Liver (tissue), 3 donors: ENCODE measurements around the gene FBXW11.

Source experiments
- CTCF ChIP-seq: fragments of 150-350 bp; IDR thresholded peaks from 2 replicates; pipeline ENCODE4 v1.5.1; 2017; ENCODE audit warnings: improper control_type of control experiment, low read depth, low read length; ENCODE audit not compliant: missing input control
- SP1 ChIP-seq: IDR thresholded peaks from 2 replicates; pipeline ENCODE4 v1.6.1; 2018; ENCODE audit warnings: antibody characterized with exemption, mild to moderate bottlenecking
- ZBTB33 ChIP-seq: IDR thresholded peaks from 2 replicates; pipeline ENCODE4 v1.6.1; 2016; ENCODE audit warnings: antibody characterized with exemption
- donor health status: healthy.
- donor health status: healthy.

- TF ChIP-seq ZBTB33 (no peak), CTCF (no peak), SP1 (no peak)
Measured at GRCh38 chr5:171839112-171839511, 167.3 kb downstream of the FBXW11 start.
